SK-N-SH treated with all-trans-retinoic acid at 6 μM for 48 hours (cell line): ENCODE data around the gene TRRAP.

ENCODE experiments used
- ATAC-seq: fragments of 200-7000 bp; cut with Tn5 transposase; 3 replicates; pipeline ENCODE4 v1.9.1; 2020; ENCODE audit warnings: mild to moderate bottlenecking, moderate library complexity
- BACH2 ChIP-seq: fragments of 250-450 bp; sonication (Bioruptor Pico); IDR thresholded peaks from 2 replicates; pipeline ENCODE4 v1.9.0; 2021; ENCODE audit warnings: mild to moderate bottlenecking, borderline replicate concordance
- CSDC2 ChIP-seq: fragments of 250-450 bp; sonication (Bioruptor Pico); IDR thresholded peaks from 2 replicates; pipeline ENCODE4 v1.5.0; 2020; ENCODE audit warnings: mild to moderate bottlenecking, moderate library complexity
- ESRRG ChIP-seq: fragments of 250-450 bp; sonication (Bioruptor Pico); IDR thresholded peaks from 2 replicates; pipeline ENCODE4 v1.6.1; 2021; ENCODE audit warnings: mild to moderate bottlenecking
- ISL1 ChIP-seq: fragments of 250-450 bp; sonication (Bioruptor Pico); IDR thresholded peaks from 2 replicates; pipeline ENCODE4 v2.1.2; 2022; ENCODE audit warnings: mild to moderate bottlenecking, moderate library complexity
- OSR1 ChIP-seq: fragments of 250-450 bp; sonication (Bioruptor Pico); IDR thresholded peaks from 2 replicates; pipeline ENCODE4 v1.8.0; 2022; ENCODE audit warnings: moderate library complexity, mild to moderate bottlenecking, inconsistent platforms
- PPARA ChIP-seq: fragments of 250-450 bp; sonication (Bioruptor Pico); IDR thresholded peaks from 2 replicates; pipeline ENCODE4 v1.5.0; 2020; ENCODE audit warnings: mild to moderate bottlenecking, borderline replicate concordance
- RARB ChIP-seq: fragments of 250-450 bp; sonication (Bioruptor Pico); IDR thresholded peaks from 2 replicates; pipeline ENCODE4 v1.8.0; 2021; ENCODE audit warnings: mild to moderate bottlenecking, moderate library complexity
- SNAI2 ChIP-seq: fragments of 250-450 bp; sonication (Bioruptor Pico); IDR thresholded peaks from 2 replicates; pipeline ENCODE4 v1.5.0; 2020; ENCODE audit warnings: mild to moderate bottlenecking, moderate library complexity
- TCF4 ChIP-seq: fragments of 250-450 bp; sonication (Bioruptor Pico); IDR thresholded peaks from 2 replicates; pipeline ENCODE4 v1.8.0; 2021; ENCODE audit warnings: mild to moderate bottlenecking, moderate library complexity, borderline replicate concordance
- TOX ChIP-seq: fragments of 250-450 bp; sonication (Bioruptor Pico); IDR thresholded peaks from 2 replicates; pipeline ENCODE4 v1.8.0; 2021; ENCODE audit warnings: mild to moderate bottlenecking, moderate library complexity, borderline replicate concordance
- ZC3H10 ChIP-seq: fragments of 250-450 bp; sonication (Bioruptor Pico); IDR thresholded peaks from 2 replicates; pipeline ENCODE4 v1.5.1; 2021; ENCODE audit warnings: mild to moderate bottlenecking, moderate library complexity
- ZFP30 ChIP-seq: fragments of 450-650 bp; formaldehyde crosslinking; IDR thresholded peaks from 2 replicates; pipeline ENCODE4 v1.5.0; 2022; ENCODE audit warnings: mild to moderate bottlenecking, moderate library complexity
- ZNF565 ChIP-seq: fragments of 450-650 bp; formaldehyde crosslinking; conservative IDR thresholded peaks from 2 replicates; pipeline ENCODE4 v1.5.0; 2020; ENCODE audit warnings: low read depth, mild to moderate bottlenecking, moderate library complexity
- ZNF70 ChIP-seq: fragments of 450-650 bp; formaldehyde crosslinking; IDR thresholded peaks from 2 replicates; pipeline ENCODE4 v1.5.0; 2020; ENCODE audit warnings: mild to moderate bottlenecking, moderate library complexity
- ZNF8 ChIP-seq: fragments of 450-650 bp; formaldehyde crosslinking; IDR thresholded peaks from 2 replicates; pipeline ENCODE4 v1.5.0; 2020; ENCODE audit warnings: mild to moderate bottlenecking, moderate library complexity
- TF ChIP-seq, protein P1 (sequence below): fragments of 250-450 bp; sonication (Bioruptor Pico); IDR thresholded peaks from 2 replicates; pipeline ENCODE4 v1.5.1; 2021; ENCODE audit warnings: mild to moderate bottlenecking, moderate library complexity
- TF ChIP-seq, protein P2 (sequence below): fragments of 250-450 bp; sonication (Bioruptor Pico); IDR thresholded peaks from 2 replicates; pipeline ENCODE4 v1.5.0; 2020; ENCODE audit warnings: mild to moderate bottlenecking, moderate library complexity
- TF ChIP-seq, protein P3 (sequence below): fragments of 250-450 bp; sonication (Bioruptor Pico); IDR thresholded peaks from 2 replicates; pipeline ENCODE4 v1.5.1; 2020; ENCODE audit warnings: low read depth, mild to moderate bottlenecking, moderate library complexity
- TF ChIP-seq, protein P4 (sequence below): fragments of 250-450 bp; sonication (Bioruptor Pico); IDR thresholded peaks from 2 replicates; pipeline ENCODE4 v1.8.0; 2021; ENCODE audit warnings: low read depth, mild to moderate bottlenecking, moderate library complexity, borderline replicate concordance
- TF ChIP-seq, protein P5 (sequence below): fragments of 250-450 bp; sonication (Bioruptor Pico); IDR thresholded peaks from 2 replicates; pipeline ENCODE4 v1.8.0; 2020; ENCODE audit warnings: mild to moderate bottlenecking, moderate library complexity, borderline replicate concordance

The TRRAP gene

DNA sequence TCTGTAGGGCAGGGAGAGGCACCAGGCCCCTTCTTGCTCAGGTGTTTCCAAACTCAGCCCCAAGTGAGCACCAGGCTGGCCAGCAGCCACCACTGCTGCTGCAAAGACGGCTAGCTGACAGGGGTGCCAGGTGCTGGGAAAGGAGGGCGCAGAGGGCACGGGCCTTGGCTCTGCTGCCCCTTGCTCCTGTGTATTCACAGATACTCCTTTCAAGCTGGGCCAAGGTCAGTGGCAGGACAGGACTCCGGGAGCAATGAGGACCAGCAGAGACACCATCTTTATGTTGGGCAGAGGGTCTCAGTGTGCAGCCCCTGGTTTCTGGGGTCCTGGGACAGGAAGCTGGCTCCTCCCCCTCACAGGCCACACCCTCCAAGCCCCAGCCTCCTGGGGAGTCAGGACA is 155.4 kb downstream of the TRRAP start:
- no peak for TF ChIP-seq RARB
- TF ChIP-seq ZNF70 (CRISPR knock-in tag), result no peak
- no peak for TF ChIP-seq ESRRG (CRISPR knock-in tag)
- no peak for TF ChIP-seq PPARA (CRISPR knock-in tag)
- TF ChIP-seq TCF4 (CRISPR knock-in tag), result no peak
- TF ChIP-seq ZC3H10 (CRISPR knock-in tag), result no peak
- no peak for TF ChIP-seq BACH2
- no peak for TF ChIP-seq CSDC2 (CRISPR knock-in tag)
- TF ChIP-seq TOX, result no peak
- TF ChIP-seq ISL1 (CRISPR knock-in tag), result no peak
- TF ChIP-seq, protein P1, sequence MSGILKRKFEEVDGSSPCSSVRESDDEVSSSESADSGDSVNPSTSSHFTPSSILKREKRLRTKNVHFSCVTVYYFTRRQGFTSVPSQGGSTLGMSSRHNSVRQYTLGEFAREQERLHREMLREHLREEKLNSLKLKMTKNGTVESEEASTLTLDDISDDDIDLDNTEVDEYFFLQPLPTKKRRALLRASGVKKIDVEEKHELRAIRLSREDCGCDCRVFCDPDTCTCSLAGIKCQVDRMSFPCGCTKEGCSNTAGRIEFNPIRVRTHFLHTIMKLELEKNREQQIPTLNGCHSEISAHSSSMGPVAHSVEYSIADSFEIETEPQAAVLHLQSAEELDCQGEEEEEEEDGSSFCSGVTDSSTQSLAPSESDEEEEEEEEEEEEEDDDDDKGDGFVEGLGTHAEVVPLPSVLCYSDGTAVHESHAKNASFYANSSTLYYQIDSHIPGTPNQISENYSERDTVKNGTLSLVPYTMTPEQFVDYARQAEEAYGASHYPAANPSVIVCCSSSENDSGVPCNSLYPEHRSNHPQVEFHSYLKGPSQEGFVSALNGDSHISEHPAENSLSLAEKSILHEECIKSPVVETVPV, result no peak
- no peak for TF ChIP-seq OSR1 (CRISPR knock-in tag)
- TF ChIP-seq, protein P2, sequence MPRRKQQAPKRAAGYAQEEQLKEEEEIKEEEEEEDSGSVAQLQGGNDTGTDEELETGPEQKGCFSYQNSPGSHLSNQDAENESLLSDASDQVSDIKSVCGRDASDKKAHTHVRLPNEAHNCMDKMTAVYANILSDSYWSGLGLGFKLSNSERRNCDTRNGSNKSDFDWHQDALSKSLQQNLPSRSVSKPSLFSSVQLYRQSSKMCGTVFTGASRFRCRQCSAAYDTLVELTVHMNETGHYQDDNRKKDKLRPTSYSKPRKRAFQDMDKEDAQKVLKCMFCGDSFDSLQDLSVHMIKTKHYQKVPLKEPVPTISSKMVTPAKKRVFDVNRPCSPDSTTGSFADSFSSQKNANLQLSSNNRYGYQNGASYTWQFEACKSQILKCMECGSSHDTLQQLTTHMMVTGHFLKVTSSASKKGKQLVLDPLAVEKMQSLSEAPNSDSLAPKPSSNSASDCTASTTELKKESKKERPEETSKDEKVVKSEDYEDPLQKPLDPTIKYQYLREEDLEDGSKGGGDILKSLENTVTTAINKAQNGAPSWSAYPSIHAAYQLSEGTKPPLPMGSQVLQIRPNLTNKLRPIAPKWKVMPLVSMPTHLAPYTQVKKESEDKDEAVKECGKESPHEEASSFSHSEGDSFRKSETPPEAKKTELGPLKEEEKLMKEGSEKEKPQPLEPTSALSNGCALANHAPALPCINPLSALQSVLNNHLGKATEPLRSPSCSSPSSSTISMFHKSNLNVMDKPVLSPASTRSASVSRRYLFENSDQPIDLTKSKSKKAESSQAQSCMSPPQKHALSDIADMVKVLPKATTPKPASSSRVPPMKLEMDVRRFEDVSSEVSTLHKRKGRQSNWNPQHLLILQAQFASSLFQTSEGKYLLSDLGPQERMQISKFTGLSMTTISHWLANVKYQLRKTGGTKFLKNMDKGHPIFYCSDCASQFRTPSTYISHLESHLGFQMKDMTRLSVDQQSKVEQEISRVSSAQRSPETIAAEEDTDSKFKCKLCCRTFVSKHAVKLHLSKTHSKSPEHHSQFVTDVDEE (CRISPR knock-in tag), result no peak
- TF ChIP-seq SNAI2 (CRISPR knock-in tag), result no peak
- no peak for TF ChIP-seq ZNF565 (CRISPR knock-in tag)
- TF ChIP-seq ZNF8 (CRISPR knock-in tag), result no peak
- TF ChIP-seq, protein P3, sequence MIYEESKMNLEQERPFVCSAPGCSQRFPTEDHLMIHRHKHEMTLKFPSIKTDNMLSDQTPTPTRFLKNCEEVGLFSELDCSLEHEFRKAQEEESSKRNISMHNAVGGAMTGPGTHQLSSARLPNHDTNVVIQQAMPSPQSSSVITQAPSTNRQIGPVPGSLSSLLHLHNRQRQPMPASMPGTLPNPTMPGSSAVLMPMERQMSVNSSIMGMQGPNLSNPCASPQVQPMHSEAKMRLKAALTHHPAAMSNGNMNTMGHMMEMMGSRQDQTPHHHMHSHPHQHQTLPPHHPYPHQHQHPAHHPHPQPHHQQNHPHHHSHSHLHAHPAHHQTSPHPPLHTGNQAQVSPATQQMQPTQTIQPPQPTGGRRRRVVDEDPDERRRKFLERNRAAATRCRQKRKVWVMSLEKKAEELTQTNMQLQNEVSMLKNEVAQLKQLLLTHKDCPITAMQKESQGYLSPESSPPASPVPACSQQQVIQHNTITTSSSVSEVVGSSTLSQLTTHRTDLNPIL, result no peak
- ATAC-seq, result no peak

DNA sequence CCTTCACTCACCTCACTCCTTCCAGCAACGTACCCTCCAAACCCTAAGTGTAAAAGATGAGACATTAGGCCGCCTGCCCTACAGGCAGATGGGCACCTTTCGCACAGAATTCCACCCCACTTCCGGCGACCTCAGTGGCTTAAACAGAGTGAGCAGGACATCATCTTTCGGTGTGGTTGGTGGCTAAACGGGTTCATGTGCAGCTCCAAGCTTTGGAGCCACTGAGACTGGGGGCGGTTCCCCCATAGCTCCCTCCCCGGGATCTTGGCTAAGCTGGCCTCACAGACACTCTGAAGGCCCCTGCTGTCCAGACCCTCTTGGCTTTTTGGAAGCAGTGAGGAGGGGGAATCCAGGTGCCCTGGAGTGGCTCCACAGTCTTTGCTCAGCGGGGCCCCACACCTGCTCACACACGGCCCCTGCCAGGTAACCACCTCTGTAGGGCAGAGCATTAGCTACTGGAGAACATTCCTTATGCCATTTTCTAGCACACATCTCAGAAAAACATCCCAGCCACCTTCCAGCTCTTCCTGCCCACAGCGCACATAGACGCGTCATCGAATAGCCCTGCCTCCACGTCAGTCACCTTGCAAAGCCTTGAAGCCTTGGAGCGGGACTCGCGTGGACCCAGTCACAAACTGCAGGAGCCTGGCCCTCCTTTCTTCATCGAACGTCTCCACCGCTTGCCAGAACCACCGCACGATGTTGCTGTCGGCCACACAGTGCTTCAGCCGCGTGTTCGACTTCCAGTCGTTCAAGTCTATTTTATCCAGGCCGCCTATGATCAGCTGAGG is 156.8 kb downstream of the TRRAP start:
- no peak for ATAC-seq
- TF ChIP-seq, protein P4, sequence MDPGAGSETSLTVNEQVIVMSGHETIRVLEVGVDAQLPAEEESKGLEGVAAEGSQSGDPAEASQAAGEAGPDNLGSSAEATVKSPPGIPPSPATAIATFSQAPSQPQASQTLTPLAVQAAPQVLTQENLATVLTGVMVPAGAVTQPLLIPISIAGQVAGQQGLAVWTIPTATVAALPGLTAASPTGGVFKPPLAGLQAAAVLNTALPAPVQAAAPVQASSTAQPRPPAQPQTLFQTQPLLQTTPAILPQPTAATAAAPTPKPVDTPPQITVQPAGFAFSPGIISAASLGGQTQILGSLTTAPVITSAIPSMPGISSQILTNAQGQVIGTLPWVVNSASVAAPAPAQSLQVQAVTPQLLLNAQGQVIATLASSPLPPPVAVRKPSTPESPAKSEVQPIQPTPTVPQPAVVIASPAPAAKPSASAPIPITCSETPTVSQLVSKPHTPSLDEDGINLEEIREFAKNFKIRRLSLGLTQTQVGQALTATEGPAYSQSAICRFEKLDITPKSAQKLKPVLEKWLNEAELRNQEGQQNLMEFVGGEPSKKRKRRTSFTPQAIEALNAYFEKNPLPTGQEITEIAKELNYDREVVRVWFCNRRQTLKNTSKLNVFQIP, result no peak
- TF ChIP-seq ZNF565 (CRISPR knock-in tag) (no peak), BACH2 (no peak), SNAI2 (CRISPR knock-in tag) (no peak)

DNA sequence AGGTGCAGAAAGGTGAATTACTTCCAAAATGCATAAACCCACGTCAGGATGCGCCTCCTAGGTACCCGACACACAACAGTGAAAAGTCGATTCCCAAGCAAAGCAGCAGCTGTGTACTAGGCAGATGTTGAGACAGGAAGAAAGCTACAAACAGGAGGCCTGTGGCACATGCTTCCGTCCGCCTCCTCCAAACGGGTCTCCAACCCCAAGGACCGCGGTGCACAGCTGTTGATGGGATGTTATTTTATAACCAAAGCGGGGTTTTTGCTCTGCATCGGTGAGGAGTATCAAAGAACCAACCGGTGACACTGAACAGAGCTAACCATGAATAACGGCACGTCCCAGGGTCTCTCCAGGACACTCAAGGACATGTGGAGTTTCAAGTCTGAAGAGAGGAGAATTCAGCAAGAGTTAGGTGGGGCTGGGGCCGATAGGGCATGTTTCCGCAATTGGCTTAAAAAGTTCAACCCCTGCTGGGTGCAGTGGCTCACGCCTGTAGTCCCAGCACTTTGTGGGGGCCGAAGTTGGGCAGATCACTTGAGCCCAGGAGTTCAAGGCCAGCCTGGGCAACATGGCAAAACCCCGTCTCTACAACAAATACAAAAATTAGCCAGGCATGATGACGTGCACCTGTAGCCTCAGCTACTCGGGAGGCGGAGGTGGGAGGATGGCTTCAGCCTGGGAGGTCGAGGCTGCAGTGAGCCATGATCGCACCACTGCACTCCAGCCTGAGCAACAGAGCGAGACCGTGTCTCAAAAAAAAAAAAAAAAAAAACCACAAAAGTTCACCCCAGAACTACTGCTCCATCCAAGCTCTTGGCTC is 157.6 kb downstream of the TRRAP start:
- ATAC-seq, result no peak
- no peak for TF ChIP-seq ESRRG (CRISPR knock-in tag)
- no peak for TF ChIP-seq SNAI2 (CRISPR knock-in tag)
- TF ChIP-seq ZC3H10 (CRISPR knock-in tag), result no peak
- no peak for TF ChIP-seq ZFP30 (CRISPR knock-in tag)
- TF ChIP-seq, protein P2 (CRISPR knock-in tag), result no peak
- TF ChIP-seq, protein P1, result no peak
- TF ChIP-seq CSDC2 (CRISPR knock-in tag), result no peak
- no peak for TF ChIP-seq TCF4 (CRISPR knock-in tag)
- TF ChIP-seq, protein P5, sequence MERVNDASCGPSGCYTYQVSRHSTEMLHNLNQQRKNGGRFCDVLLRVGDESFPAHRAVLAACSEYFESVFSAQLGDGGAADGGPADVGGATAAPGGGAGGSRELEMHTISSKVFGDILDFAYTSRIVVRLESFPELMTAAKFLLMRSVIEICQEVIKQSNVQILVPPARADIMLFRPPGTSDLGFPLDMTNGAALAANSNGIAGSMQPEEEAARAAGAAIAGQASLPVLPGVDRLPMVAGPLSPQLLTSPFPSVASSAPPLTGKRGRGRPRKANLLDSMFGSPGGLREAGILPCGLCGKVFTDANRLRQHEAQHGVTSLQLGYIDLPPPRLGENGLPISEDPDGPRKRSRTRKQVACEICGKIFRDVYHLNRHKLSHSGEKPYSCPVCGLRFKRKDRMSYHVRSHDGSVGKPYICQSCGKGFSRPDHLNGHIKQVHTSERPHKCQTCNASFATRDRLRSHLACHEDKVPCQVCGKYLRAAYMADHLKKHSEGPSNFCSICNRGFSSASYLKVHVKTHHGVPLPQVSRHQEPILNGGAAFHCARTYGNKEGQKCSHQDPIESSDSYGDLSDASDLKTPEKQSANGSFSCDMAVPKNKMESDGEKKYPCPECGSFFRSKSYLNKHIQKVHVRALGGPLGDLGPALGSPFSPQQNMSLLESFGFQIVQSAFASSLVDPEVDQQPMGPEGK, result no peak
- no peak for TF ChIP-seq RARB
- TF ChIP-seq, protein P3, result no peak
